Central memory CD4-positive, alpha-beta T cell (primary cell): ENCODE data around the gene PPP4C.
"Not testable (repeated sequence)": the region's sequence is repeated elsewhere in the genome, so short reads cannot be mapped to it uniquely, and the experiment has no call there.

Experiments
- DNase-seq: peaks from one replicate; pipeline ENCODE4 v3.0.0; 2022
- total RNA-seq, 3 experiments: gene quantifications; one replicate each; lab custom pipeline; 2026; lab: John Stamatoyannopoulos, UW

The PPP4C gene
- 53.1 to 120 (median 85.5) reads per million in 3 experiments for total RNA-seq

GRCh38 chr16:30075503-30076275 lies at the start of gene PPP4C:
Gene PPP4C (plus strand): TSS chr16:30075994. CDS start chr16:30076378, 384 bp downstream.
- DNase-seq, result peak; percentile 89

GRCh38 chr16:30026449-30026848 lies 49.3 kb upstream of the PPP4C start:
- DNase-seq, result no peak

- DNase-seq, result no peak
These were observed 48.0 kb upstream of the PPP4C start for GRCh38 chr16:30027588-30028437.

GRCh38 chr16:30028438-30029076 lies 47.2 kb upstream of the PPP4C start:
- DNase-seq, result no peak

- no peak for DNase-seq
These were observed 45.6 kb upstream of the PPP4C start for GRCh38 chr16:30030011-30030685.

GRCh38 chr16:30030841-30031413 lies 44.9 kb upstream of the PPP4C start, which contains the start of gene TLCD3B:
Gene TLCD3B (minus strand): TSS chr16:30031271. CDS start chr16:30030527, 744 bp downstream.
- DNase-seq, result no peak

- DNase-seq, result no peak
These were observed 44.3 kb upstream of the PPP4C start for GRCh38 chr16:30031477-30031918.

GRCh38 chr16:30032083-30032819 lies 43.5 kb upstream of the PPP4C start:
- DNase-seq, result peak; percentile 58

- no peak for DNase-seq
These were observed 42.5 kb upstream of the PPP4C start for GRCh38 chr16:30033270-30033669.

GRCh38 chr16:30040221-30040620 lies 35.6 kb upstream of the PPP4C start:
- DNase-seq, result no peak

- DNase-seq, result not testable (repeated sequence)
These were observed 35.1 kb upstream of the PPP4C start for GRCh38 chr16:30040690-30041089.

GRCh38 chr16:30041841-30042240 lies 34.0 kb upstream of the PPP4C start:
- DNase-seq, result peak; percentile 27

- no peak for DNase-seq
These were observed 29.6 kb upstream of the PPP4C start for GRCh38 chr16:30046178-30046577.

- DNase-seq, result no peak
These were observed 29.2 kb upstream of the PPP4C start for GRCh38 chr16:30046588-30046987.

GRCh38 chr16:30049871-30050270 lies 25.9 kb upstream of the PPP4C start:
- DNase-seq, result no peak

GRCh38 chr16:30051518-30051917 lies 24.3 kb upstream of the PPP4C start:
- DNase-seq, result no peak

- peak; percentile 80 for DNase-seq
These were observed 23.0 kb upstream of the PPP4C start for GRCh38 chr16:30052671-30053372.

- no peak for DNase-seq
These were observed 22.3 kb upstream of the PPP4C start for GRCh38 chr16:30053376-30054015.

GRCh38 chr16:30054451-30054850 lies 21.3 kb upstream of the PPP4C start:
- DNase-seq, result no peak

GRCh38 chr16:30054959-30055553 lies 20.7 kb upstream of the PPP4C start:
- peak; percentile 35 for DNase-seq
